ENCODE measurements around the gene AMBN. TPM values are rescaled to one million over a fixed set of nuclear protein-coding genes. Genes with fewer than 3 reads are reported as not detected.

AMBN gene, protein sequence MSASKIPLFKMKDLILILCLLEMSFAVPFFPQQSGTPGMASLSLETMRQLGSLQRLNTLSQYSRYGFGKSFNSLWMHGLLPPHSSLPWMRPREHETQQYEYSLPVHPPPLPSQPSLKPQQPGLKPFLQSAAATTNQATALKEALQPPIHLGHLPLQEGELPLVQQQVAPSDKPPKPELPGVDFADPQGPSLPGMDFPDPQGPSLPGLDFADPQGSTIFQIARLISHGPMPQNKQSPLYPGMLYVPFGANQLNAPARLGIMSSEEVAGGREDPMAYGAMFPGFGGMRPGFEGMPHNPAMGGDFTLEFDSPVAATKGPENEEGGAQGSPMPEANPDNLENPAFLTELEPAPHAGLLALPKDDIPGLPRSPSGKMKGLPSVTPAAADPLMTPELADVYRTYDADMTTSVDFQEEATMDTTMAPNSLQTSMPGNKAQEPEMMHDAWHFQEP
- not detected in 2 replicates for total RNA-seq

DNA sequence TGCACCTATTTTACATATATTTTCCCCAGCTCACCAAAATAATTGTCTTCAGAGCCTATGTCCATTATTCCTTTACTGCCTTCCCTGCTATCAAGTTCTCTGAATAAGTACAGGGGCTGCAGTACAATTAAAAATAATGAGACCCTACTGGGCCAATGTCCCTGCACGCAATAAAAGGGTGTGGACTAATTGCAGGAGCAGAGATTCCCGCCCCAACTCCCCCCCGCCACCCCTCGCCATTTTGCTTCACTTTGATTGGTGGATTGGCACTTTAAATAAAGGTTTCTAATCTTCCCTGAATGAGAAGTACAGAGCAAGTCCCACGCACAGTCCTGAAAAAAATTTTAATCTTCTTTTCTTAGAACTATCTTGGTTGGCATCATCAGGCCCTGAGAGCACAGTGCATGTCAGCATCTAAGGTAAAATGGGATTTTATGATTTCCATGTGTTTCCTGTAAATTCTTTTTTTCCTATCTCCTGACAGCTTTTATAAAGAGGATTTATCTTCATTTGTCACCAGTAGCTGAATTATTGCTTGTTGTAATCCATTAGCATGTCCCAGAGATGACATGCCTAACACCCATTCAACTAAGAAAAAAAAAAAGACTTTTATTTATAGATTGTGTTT, at the start of gene AMBN:
Gene AMBN, plus strand, starts transcription at position 302 of the 628 bp plus-strand sequence. Its CDS starts 103 bp downstream, at position 405.
- DNase-seq = no peak

DNA sequence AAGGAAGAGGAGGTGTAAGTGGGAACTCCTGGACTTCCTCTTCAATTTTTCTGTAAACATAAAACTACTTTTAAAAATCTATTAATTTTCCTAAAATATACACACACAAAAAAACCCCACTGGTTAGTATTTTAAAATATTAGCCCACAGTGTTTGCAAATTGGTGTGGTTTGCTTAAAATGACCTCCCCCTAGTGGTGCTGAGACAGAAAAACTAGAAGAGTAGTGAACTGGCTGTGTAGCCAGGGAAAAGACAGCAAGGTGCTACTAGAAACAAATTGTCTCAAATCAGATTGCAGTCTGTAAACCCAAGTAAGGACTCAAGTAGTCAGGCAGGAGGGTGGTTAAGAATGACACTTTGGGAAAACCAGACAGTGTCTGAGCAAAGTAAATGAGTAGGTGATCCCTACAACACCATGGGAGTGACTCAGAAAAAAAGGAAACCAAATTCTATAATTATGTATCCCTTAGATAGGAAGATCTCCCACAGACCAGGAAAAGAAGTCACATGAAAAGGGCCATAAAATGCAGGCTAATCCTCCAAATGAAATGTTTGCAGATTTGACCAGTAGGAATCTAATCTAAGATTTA, 47.7 kb upstream of the AMBN start:
- peak; percentile 22 for DNase-seq

DNA sequence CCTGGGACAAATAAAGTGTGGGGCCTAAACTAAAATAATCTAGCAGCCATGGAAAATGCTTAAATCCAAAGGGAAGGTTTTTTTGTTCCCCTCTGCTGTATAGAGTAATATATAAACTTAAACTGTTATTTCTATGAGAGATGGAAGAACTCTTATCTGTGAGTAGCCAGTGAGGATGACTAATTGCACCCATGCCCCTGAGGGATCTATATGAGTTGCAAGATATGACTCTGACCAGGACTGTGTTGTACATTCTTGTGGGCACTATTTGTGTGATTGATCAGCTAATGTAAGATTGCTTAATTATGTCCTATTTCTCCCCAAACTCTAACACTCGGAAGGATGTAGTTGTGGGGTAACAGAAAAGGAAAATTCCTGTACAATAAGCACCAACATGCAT, 35.2 kb upstream of the AMBN start:
- no peak for DNase-seq

DNA sequence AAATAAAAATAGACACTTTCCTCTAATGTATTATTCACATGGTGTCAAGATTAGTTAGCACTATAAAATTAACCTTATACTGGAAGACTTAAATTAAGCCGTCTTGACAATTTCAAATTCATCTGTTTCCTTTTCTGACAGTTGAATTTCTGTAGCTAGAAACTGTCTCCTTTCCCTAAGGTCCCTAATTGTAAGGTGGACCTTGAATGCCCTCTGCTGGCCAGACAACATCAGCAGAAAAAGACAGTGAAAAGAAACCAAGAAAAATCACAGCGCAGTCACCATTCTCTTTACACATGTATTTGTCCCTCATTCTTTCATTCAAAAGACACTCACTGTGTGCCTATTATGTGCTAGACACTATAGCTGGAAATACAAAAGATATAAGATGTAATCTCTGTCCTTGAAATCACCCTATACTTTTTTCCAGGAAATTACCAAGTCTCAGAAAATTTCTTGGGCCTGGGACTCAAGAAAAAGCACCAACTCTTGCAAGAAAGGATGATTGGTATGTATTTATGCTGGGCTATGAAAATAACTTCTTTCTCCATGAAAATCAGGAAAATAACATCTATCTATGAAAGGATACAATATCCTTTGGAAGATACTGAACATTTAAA, 32.7 kb upstream of the AMBN start:
- DNase-seq = peak; percentile 59

DNA sequence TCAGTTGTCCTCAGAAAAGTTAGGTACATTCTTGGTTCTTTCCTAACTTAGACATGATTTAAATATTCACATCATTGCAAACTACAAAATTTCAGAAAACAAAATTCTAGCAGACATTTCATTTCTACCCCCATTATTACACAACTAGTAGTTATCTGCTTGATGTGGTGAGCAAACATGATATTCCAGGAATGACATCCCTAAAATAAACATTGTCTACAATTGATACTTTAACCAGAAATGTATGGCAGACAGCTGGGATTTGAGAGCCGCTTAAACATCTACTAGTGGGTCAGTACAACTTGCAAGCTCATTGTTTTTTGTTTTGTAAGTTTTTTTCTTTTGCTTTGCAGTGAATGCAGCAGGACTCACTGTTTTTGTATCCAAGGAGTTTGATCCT, 32.1 kb upstream of the AMBN start:
- DNase-seq = no peak

DNA sequence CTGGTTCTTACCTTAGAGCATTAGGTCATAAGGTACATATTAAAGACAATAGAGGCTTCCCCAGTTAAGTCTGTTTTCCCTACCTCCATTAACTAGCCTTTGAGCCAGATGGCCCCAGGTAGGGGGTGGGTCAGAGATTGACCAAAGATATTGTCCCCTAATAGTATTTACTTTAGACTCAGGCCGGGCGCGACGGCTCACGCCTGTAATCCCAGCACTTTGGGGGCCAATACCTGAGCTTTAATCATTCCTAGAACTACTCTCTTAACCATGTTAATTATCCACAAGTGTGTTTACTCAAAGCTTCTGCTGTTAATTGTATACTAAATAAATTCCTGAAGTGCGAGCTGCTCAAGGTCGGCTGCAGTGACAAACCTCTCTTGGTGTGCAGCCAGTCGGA, 28.0 kb upstream of the AMBN start:
- no peak for DNase-seq

DNA sequence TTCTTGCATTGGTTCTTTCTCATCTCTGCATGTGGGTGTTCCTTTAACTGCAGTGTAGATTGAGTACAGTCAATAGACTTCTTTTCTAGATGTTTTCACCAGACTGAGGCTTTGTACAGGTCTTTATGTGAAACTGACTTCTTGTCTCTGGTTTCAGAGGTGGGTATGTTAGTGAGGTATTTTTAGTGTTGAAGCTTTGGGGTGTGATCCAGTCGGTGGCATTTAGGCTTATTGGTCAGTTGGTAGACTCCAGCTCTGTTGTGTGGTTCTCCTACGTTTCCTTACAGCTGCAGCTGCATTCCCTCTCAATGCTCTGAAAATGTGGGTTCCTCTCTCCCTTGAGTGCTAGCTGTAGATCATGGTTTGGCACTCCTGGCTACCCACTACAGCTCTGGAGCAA, 21.3 kb upstream of the AMBN start:
- DNase-seq = no peak

DNA sequence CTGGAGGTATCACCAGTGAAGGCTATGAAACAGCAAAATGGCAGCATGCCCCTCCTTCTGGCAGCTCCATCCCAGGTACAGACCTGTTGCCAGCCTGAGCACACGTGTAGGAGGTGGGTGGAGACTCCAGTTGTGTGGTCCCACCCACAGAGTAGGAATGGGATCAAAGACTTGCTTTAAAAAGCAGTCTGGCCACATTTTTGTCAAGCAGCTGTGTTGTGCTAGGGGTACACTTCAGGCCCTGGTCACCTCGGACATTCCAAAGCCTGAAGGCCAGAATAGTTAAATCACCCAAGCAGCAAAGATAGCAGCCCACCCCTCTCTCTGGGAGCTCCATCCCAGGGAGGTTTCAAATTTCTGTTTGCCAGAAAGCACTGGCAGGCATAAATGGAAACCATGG, 20.3 kb upstream of the AMBN start:
- DNase-seq = no peak

DNA sequence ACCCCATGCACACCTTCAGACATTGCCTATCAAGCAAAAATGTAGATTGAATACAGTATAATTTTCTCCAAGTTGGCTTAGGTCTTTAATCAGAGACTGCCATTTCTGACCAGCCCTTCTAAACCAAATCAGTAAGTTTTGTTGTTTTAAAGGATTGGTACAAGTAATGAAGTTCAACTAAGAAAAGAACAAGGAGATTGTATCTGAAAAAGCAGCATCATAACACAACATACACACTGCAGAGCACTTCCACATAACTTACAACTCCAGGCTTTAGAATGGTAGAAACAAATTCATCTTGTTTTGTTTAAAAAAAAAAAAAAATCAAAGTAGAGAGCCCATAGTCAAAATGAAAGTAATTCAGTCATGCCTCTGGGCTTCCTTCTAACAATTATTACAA, 16.1 kb upstream of the AMBN start:
- no peak for DNase-seq

DNA sequence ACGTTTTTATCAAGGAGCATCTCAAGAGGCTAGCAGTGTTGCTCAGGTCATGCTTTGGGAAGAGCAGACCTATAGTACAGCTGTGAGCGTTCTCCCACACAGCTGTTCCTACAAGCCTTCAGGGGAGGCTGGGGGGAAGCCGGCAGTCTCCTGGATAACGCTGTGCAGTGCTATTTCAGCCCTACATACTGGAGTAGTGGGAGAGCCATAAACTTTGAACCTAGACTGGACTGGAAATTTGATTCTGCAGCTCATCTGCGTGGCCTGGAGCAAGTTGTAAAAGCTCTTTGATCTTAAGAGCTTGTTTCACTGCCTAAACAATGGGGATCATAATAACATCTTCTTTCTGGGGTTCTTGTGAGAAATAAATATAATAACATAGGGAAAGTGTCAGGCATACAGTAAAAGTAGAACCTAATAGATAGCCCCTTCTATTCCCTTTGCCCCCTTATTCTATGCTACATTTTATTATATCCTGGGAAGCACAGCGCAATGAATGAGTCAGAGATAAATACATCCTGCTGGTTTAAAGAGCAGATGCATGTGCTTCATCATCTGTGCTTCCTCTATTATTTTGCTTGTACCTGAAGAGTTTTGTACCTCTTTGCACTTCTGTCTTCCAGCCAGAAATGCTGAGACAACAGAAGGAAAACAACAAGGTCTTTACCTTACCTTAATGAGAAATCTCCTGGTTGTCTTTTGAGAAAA, 14.7 kb upstream of the AMBN start:
- no peak for DNase-seq

DNA sequence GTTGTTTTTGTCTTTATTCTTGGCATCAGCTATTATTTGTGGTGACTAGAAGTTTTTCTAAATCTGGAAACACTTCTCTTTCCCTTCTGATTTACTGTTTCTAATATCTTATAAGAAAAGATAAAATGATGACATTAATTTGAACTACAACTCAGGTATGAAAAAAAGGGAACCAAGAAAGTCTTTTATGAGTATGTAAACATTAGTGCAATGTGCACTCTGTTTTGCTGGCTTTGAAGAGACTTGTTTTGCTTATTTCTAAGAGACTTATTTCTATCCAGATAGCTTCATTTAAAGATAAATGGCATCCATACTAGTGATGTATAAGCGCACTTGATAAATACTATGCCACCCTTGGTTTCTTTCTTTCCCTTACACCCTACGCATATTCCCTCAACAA, 10.1 kb upstream of the AMBN start:
- DNase-seq = no peak

DNA sequence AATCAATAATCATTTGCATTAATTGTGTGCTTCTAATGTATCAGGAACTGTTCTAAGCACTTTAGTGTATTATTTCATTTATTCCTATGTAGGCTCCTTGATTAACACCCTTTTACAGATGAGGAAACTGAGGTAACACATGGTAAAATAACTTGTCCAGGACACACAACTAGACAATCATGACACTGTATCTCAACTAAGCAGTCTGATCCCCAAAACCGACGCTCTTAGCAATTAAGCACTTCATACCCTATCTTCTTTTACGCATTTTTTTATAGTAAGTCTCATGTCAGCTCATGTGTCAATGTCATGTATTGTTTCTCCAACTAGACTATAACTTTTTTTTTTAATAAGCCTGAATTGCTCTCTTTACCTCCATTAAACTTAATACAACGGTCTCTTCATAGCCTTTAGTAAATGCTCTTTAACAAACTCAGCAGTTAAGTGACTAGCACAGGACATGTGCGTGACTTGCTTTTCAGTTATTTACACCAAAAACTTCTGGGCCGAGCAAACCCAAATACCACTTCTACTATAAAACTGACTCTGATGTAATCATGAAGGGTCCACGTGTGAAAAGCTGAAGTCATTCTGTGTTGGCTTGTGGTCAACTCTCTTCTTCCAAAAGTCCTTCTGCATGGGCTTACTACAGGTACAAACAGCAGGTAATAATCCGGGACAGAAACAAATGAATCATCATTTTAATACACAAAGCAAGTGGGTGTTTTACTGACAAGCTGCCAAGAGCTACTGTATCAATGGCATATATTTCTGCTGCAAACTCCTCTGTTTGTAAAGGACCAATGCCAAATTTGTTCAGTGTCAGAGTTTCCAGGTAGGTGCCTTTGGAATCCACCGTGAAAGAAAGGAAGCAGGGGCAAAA, 7.9 kb upstream of the AMBN start:
- peak; percentile 1 for DNase-seq

DNA sequence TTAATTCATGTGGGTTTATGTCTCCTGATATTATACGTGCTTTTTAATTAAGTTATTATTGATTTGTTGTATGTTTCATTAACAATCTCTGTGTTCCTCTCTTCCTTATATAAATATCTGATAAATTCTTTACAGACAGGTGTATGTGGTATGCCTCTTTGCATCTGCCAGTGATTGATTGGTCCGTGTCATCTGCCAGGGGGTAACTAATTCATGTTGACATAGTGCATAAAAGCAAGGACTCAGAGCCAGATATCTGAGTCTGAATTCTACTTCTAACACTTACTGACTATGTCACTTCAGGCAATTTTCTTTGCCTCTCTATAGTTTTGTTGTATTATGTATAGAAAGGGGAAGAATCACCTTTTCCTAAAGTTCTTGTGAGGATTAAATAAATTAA, 5.2 kb upstream of the AMBN start:
- no peak for DNase-seq

DNA sequence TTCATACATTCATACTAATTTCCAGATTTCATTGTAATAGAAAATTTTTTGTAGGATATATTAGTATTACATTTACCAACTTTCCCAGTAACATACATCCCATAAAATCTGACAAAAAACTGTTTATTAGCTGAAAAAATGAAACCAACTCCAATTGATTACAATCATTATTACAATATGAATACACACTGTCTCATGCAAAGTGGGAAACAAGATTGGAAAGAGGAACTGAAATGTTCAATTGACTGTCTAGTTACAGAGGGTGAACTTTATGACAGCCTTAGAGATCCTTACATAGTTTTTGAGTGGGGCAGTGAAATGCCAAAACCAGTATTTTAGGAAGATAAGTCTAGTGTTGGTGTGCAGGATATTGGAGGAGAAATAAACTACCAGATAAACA, 2.3 kb upstream of the AMBN start:
- DNase-seq = no peak

DNA sequence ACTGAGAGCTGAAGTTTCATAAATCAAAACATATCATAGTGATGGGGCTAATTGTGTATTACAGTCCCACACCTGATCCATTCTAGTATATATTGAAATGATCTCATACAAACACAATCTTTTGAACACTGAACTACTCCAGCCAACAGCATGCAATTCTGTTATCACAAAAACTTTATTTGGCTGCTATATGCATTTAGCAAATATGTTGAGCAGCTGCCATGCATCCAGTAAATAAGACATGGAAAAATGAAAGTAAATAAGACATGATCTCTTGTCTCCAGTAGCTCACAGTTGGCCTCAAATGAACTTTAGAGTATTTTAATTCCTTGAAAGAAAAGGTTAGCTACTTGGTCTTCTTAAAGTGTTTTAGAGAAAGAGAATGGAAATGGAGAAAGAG, 2.1 kb downstream of the AMBN start:
- DNase-seq = no peak

DNA sequence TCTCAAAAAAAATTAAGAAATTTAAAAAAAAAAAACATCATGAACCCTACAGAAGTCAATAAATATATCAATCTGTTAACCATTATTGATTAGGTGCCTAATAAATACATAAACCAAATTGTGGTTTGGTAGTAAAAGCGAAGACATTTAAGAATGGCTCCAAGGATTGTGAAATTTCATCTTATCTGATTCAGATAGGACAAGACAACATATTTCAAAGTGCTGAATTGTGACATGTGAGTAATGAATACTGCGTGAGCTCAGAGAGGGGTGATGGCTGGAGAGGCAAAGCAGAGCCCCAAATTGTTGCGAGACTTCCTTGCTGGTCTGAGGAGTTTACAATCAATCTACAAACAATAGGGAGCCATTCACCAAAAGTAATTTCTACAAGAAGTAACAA, 8.2 kb downstream of the AMBN start:
- no peak for DNase-seq

DNA sequence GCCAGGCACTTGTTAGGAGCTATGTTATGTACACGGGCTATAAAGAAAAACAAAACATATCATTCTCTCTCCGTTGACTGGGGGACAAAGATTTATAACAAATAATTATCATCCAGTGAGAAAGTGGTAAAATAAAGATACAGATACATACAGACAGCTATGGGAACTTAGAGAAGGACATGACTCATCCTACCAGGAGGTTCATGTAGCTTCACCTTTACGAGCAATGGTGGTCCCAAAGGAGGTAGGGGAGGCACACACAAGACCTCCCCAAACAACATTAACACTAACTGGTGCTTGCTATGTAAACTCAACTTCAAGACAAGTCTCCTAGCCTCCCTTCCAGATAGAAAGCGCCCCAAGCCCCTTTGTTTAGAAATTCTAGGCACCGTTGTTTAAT, 8.9 kb downstream of the AMBN start:
- DNase-seq = no peak

DNA sequence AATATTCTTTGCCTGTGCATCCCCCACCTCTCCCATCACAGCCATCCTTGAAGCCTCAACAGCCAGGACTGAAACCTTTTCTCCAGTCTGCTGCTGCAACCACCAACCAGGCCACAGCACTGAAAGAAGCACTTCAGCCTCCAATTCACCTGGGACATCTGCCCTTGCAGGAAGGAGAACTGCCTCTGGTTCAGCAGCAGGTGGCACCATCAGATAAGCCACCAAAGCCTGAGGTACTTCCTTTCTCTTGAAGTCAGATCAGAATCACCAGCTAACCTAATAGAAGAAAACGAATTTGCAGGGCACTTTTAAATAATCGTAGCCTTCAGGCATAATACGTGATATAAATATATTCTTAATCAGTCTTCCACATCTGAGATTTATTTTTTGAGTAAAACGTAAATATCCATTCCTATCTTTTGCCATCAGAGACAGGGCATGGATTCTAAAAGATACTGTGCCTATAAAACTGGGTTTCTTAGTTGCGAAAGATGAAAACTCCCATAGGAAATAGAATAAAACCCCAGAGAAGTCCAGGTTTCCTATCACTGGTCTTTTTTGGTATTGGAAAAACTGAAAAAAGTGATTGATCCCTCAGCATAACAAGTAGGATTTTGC, 9.5 kb downstream of the AMBN start:
- DNase-seq = peak; percentile 75

DNA sequence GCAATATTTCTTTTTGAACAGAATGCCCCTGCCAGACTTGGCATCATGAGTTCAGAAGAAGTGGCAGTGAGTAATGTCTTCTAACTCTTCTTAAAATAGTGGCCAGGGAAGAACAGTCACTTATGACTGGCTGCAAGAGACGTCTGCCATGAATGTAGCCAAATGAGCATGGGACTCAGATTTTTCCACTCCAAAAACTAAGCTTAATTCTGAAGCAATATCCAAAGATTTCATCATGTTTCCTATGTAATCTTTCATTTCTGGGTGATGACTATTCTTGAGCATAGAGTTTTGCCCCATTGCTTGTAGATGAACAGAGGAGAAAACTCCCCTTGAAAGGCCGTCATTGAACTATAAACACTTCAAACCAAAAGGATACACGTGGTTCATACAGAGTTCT, 11.8 kb downstream of the AMBN start:
- no peak for DNase-seq

DNA sequence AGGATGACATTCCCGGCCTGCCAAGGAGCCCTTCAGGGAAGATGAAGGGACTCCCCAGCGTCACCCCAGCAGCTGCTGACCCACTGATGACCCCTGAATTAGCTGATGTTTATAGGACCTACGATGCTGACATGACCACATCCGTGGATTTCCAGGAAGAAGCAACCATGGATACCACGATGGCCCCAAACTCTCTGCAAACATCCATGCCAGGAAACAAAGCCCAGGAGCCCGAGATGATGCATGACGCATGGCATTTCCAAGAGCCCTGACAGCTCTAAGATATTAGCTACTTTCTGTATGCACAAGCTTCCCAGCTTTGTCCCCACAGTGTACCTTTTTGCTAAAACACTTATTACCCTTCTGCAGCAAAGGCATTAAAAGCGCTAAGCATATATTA, 14.4 kb downstream of the AMBN start:
- DNase-seq = no peak

DNA sequence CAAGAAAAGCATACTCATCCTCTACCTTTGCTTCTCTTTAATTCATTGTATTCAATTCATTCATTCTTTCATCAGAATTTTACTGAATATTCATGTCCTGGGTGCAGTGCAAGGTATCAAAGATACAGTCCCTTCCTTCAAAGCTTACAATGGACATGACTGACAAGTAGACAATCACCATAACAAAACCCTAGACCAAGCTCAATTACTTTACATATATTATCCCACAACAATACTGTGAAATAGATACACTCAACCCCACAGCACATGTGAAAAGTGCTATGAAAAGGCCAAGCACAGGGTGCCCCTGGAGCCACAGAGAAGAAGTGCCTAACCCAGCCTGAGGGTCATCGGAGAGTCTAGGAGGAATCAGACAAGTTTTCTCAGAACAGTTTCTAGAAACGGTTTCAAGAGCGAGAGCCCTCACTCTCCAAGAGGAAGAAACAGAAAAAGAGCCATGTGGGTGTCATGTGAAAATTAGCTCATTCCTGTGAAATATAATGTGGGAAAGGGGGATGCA, 15.3 kb downstream of the AMBN start:
- no peak for DNase-seq

Data from dermis blood vessel endothelial cell (primary cell).